OCI-LY7 (cell line): ENCODE results near the gene HPSE. TPM values are rescaled to one million over a fixed set of nuclear protein-coding genes. Genes with fewer than 3 reads are reported as not detected.

Experiments
- BruUV-seq: library from RNA; stranded (reverse); fragments of 400-500 nt; replicated peaks from 2 replicates; lab custom pipeline; 2021; lab: Mats Ljungman, UMichigan
- CTCF ChIA-PET: fragments of 300-600 bp; sonication (Branson Sonifier 250); formaldehyde crosslinking; loops from one replicate; lab custom pipeline; 2022; ENCODE audit warnings: antibody characterized with exemption; ENCODE audit not compliant: unreplicated experiment; lab: Charles Lee
- POLR2A ChIA-PET: fragments of 300-600 bp; sonication (Branson Sonifier 250); formaldehyde crosslinking; loops from one replicate; lab custom pipeline; 2022; ENCODE audit warnings: antibody characterized with exemption; lab: Charles Lee
- DNase-seq: peaks from one replicate; pipeline ENCODE4 v3.0.0-alpha.2; 2015; ENCODE audit warnings: low spot score
- H2AFZ ChIP-seq: fragments of 200-600 bp; sonication (generic), shearing (Covaris generic); 2 replicates; pipeline ENCODE4 v1.6.1; 2014; ENCODE audit warnings: mild to moderate bottlenecking, antibody characterized with exemption, low read length, moderate library complexity
- H3K27ac ChIP-seq: fragments of 200-600 bp; sonication (generic); 2 replicates; pipeline ENCODE4 v1.5.1; 2014; ENCODE audit warnings: mixed run types, low read depth, mild to moderate bottlenecking, moderate library complexity, low read length, inconsistent platforms; ENCODE audit not compliant: poor library complexity, severe bottlenecking
- H3K36me3 ChIP-seq: fragments of 200-600 bp; sonication (generic); 2 replicates; pipeline ENCODE4 v1.6.1; 2014; ENCODE audit warnings: mild to moderate bottlenecking, antibody characterized with exemption, low read length, moderate library complexity, mixed read lengths; ENCODE audit not compliant: insufficient read depth
- H3K4me1 ChIP-seq: fragments of 200-600 bp; sonication (generic); 2 replicates; pipeline ENCODE4 v1.5.1; 2014; ENCODE audit warnings: mild to moderate bottlenecking, low read length; ENCODE audit not compliant: insufficient read depth, poor library complexity, severe bottlenecking
- H3K4me2 ChIP-seq: fragments of 200-600 bp; sonication (generic); 2 replicates; pipeline ENCODE4 v1.6.1; 2014; ENCODE audit warnings: mild to moderate bottlenecking, low read length
- H3K4me3 ChIP-seq: fragments of 200-600 bp; sonication (generic); 2 replicates; pipeline ENCODE4 v1.5.1; 2014; ENCODE audit warnings: mild to moderate bottlenecking, low read depth, low read length; ENCODE audit not compliant: poor library complexity, severe bottlenecking
- H3K79me2 ChIP-seq: fragments of 200-600 bp; sonication (generic); 2 replicates; pipeline ENCODE4 v1.6.1; 2016; ENCODE audit warnings: low read depth, mild to moderate bottlenecking, low read length, moderate library complexity, mixed read lengths; ENCODE audit not compliant: insufficient read depth
- H3K9me2 ChIP-seq: fragments of 200-600 bp; sonication (generic); 2 replicates; pipeline ENCODE4 v1.6.1; 2016; ENCODE audit warnings: mild to moderate bottlenecking, low read length, mixed read lengths; ENCODE audit not compliant: insufficient read depth
- H3K9me3 ChIP-seq: fragments of 200-600 bp; sonication (generic); 2 replicates; pipeline ENCODE4 v1.6.1; 2014; ENCODE audit warnings: mild to moderate bottlenecking, mixed run types, low read length, mixed read lengths
- H4K20me1 ChIP-seq: fragments of 200-600 bp; sonication (generic); 2 replicates; pipeline ENCODE4 v1.6.1; 2014; ENCODE audit warnings: mild to moderate bottlenecking, antibody characterized with exemption, low read length, moderate library complexity, mixed read lengths; ENCODE audit not compliant: insufficient read depth
- EZH2phosphoT487 ChIP-seq: fragments of 200-600 bp; sonication (generic); IDR thresholded peaks from 2 replicates; pipeline ENCODE4 v1.6.1; 2018; ENCODE audit warnings: low read depth, borderline replicate concordance, mild to moderate bottlenecking, mixed run types, antibody characterized with exemption, low read length, moderate library complexity, mixed read lengths
- intact Hi-C: fragments of 100-400 bp; cut with micrococcal nuclease; formaldehyde crosslinking; loops from one replicate; pipeline ENCODE4 v1.10.0; 2022; ENCODE audit not compliant: unreplicated experiment
- total RNA-seq, 2 experiments: library from RNA; depleted of rRNA in 1 of 2; stranded (reverse); fragments of >200 nt in 1 of 2; shearing (Covaris generic) in 1 of 2; gene quantifications; 2 replicates each; pipeline ENCODE4 v1.2.3, GENCODE V29; 2014 to 2022
- TF ChIP-seq, protein P1 (sequence below): fragments of 200-600 bp; sonication (generic); conservative IDR thresholded peaks from 2 replicates; pipeline ENCODE4 v1.5.1; 2014; ENCODE audit warnings: mild to moderate bottlenecking, antibody characterized with exemption, low read length, moderate library complexity, mixed read lengths

HPSE gene
- total RNA-seq, 2 experiments from 2014 or later, result 2.4 to 3.1 TPM

DNA sequence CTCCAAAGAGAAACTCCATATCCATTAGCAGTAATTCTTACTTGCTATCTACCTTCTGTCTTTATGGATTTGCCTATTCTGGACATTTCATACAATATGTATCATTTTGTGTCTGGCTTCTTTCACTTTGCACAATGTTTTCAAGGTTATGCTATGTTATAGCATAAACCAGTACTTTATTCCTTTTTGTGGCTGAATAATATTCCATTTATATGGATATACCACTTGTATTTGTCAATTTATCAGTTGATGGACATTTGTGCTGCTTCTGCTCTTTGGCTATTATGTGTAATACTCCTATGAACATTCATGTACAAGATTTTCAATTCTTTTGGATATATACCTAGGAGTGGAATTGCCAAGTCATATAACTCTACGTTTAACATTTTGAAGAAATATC is 18.9 kb upstream of the HPSE start:
- Histone ChIP-seq H3K9me2 (no peaks in the 10 kb centered on the region), H3K79me2 (no peaks in the 10 kb centered on the region), H3K4me1 (no peaks in the 10 kb centered on the region), H3K27ac (no peak overlapping the region), H3K9me3 (peaks cover 10% of the 10 kb centered on the region), H3K4me3 (no peak overlapping the region), H2AFZ (no peak overlapping the region), H3K4me2 (no peak overlapping the region), H3K36me3 (no peaks in the 10 kb centered on the region), H4K20me1 (no peaks in the 10 kb centered on the region)
- intact Hi-C loops, result no loop called here
- no peak for DNase-seq
- no peak for TF ChIP-seq EZH2phosphoT487
- TF ChIP-seq, protein P1, sequence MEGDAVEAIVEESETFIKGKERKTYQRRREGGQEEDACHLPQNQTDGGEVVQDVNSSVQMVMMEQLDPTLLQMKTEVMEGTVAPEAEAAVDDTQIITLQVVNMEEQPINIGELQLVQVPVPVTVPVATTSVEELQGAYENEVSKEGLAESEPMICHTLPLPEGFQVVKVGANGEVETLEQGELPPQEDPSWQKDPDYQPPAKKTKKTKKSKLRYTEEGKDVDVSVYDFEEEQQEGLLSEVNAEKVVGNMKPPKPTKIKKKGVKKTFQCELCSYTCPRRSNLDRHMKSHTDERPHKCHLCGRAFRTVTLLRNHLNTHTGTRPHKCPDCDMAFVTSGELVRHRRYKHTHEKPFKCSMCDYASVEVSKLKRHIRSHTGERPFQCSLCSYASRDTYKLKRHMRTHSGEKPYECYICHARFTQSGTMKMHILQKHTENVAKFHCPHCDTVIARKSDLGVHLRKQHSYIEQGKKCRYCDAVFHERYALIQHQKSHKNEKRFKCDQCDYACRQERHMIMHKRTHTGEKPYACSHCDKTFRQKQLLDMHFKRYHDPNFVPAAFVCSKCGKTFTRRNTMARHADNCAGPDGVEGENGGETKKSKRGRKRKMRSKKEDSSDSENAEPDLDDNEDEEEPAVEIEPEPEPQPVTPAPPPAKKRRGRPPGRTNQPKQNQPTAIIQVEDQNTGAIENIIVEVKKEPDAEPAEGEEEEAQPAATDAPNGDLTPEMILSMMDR, result no peak
- ChIA-PET POLR2A (interaction anchor here (1.3 kb wide), 1 partner anchor 13 kb away, joined by 4 read pairs; no protein-coding TSS in a partner anchor), CTCF (no interaction called here)
- no TSS peak for BruUV-seq

- POLR2A ChIA-PET, result interaction anchor here (0.7 to 1.2 kb wide), 2 partner anchors 11 to 98 kb away, joined by 3 to 4 read pairs; no protein-coding TSS in a partner anchor
- DNase-seq, result no peak
- CTCF ChIA-PET, result no interaction called here
These were observed 13.4 kb upstream of the HPSE start for GRCh38 chr4:83348074-83348473.

GRCh38 chr4:83342476-83342875 is 7.8 kb upstream of the HPSE start:
- Histone ChIP-seq H3K27ac (no peak overlapping the region), H3K4me2 (no peak overlapping the region), H3K9me2 (no peaks in the 10 kb centered on the region), H3K4me3 (no peak overlapping the region), H3K4me1 (peaks cover 16% of the 10 kb centered on the region), H4K20me1 (no peaks in the 10 kb centered on the region), H3K9me3 (peaks cover 15% of the 10 kb centered on the region; the same call in 1 of the 2 replicates), H2AFZ (no peak overlapping the region), H3K79me2 (no peaks in the 10 kb centered on the region), H3K36me3 (no peaks in the 10 kb centered on the region)
- intact Hi-C loops, result no loop called here
- no TSS peak for BruUV-seq
- CTCF ChIA-PET, result no interaction called here
- DNase-seq, result no peak
- POLR2A ChIA-PET, result no interaction called here
- TF ChIP-seq, protein P1, result no peak
- no peak for TF ChIP-seq EZH2phosphoT487

More at GRCh38 chr4:83348074-83348473, 13.4 kb upstream of the HPSE start:
- no peak overlapping the region for H3K4me2 ChIP-seq
- H3K27ac ChIP-seq, result no peak overlapping the region
- H3K9me3 ChIP-seq, result peaks cover 15% of the 10 kb centered on the region; the same call in 1 of the 2 replicates
- no peaks in the 10 kb centered on the region for H4K20me1 ChIP-seq
- H2AFZ ChIP-seq, result no peak overlapping the region
- no peak for TF ChIP-seq EZH2phosphoT487
- TF ChIP-seq, protein P1, result no peak
- intact Hi-C loops, result no loop called here
- H3K4me1 ChIP-seq, result no peaks in the 10 kb centered on the region
- no peaks in the 10 kb centered on the region for H3K9me2 ChIP-seq
- no peaks in the 10 kb centered on the region for H3K79me2 ChIP-seq
- no TSS peak for BruUV-seq
- no peaks in the 10 kb centered on the region for H3K36me3 ChIP-seq
- no peak overlapping the region for H3K4me3 ChIP-seq
